Neural progenitor cell (in vitro differentiated cells): ENCODE data around the gene CREB3.

Experiments used
- EZH2 ChIP-seq: fragments of 200-600 bp; sonication (generic); IDR thresholded peaks from 2 replicates; pipeline ENCODE4 v1.6.1; 2017; ENCODE audit warnings: antibody characterized with exemption, mild to moderate bottlenecking, moderate library complexity
- TF ChIP-seq, protein P1 (sequence below): fragments of 200-600 bp; sonication (generic); IDR thresholded peaks from 2 replicates; pipeline ENCODE4 v1.5.1; 2017; ENCODE audit warnings: antibody characterized with exemption, mild to moderate bottlenecking

GRCh38 chr9:35687972-35688557 lies 44.4 kb upstream of the CREB3 start:
- TF ChIP-seq, protein P1, sequence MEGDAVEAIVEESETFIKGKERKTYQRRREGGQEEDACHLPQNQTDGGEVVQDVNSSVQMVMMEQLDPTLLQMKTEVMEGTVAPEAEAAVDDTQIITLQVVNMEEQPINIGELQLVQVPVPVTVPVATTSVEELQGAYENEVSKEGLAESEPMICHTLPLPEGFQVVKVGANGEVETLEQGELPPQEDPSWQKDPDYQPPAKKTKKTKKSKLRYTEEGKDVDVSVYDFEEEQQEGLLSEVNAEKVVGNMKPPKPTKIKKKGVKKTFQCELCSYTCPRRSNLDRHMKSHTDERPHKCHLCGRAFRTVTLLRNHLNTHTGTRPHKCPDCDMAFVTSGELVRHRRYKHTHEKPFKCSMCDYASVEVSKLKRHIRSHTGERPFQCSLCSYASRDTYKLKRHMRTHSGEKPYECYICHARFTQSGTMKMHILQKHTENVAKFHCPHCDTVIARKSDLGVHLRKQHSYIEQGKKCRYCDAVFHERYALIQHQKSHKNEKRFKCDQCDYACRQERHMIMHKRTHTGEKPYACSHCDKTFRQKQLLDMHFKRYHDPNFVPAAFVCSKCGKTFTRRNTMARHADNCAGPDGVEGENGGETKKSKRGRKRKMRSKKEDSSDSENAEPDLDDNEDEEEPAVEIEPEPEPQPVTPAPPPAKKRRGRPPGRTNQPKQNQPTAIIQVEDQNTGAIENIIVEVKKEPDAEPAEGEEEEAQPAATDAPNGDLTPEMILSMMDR = no peak
- TF ChIP-seq EZH2 = no peak
